Aorta (tissue), 5 donors: Measurements from ENCODE around the gene CCDC117. TPM values are rescaled to one million over a fixed set of nuclear protein-coding genes. Genes with fewer than 3 reads are reported as not detected.

Source experiments
- ATAC-seq: fragments of 200-7000 bp; cut with Tn5 transposase; one replicate; pipeline ENCODE4 v1.9.1; 2022; ENCODE audit warnings: moderate library complexity; ENCODE audit not compliant: low FRiP score
- DNase-seq, 2 donors: peaks; one replicate each; pipeline ENCODE4 v3.0.0-alpha.2; 2020
- H3K27ac ChIP-seq, 2 donors: one replicate each; pipeline ENCODE4 v1.5.1; 2013; ENCODE audit warnings: low read length in 2 of 2, mild to moderate bottlenecking in 2 of 2, moderate library complexity in 2 of 2, control low read depth in 1 of 2, inconsistent platforms in 1 of 2, low read depth in 1 of 2
- H3K27me3 ChIP-seq, 2 donors: one replicate each; pipeline ENCODE4 v1.6.1; 2013; ENCODE audit warnings: control low read depth in 1 of 2, low read length in 1 of 2, mild to moderate bottlenecking in 1 of 2, moderate library complexity in 1 of 2; ENCODE audit not compliant: insufficient read depth in 2 of 2, control insufficient read depth in 1 of 2
- H3K36me3 ChIP-seq, 2 donors: one replicate each; pipeline ENCODE4 v1.6.1; 2013; ENCODE audit warnings: control low read depth in 1 of 2, low read length in 1 of 2, mild to moderate bottlenecking in 1 of 2; ENCODE audit not compliant: insufficient read depth in 2 of 2, control insufficient read depth in 1 of 2
- H3K4me1 ChIP-seq, 2 donors: one replicate each; pipeline ENCODE4 v1.6.1; 2013; ENCODE audit warnings: low read length in 2 of 2, control low read depth in 1 of 2, mild to moderate bottlenecking in 1 of 2, moderate library complexity in 1 of 2; ENCODE audit not compliant: insufficient read depth in 2 of 2, control insufficient read depth in 1 of 2
- H3K4me3 ChIP-seq, 2 donors: one replicate each; pipeline ENCODE4 v1.5.1; 2013; ENCODE audit warnings: low read length in 2 of 2, control low read depth in 1 of 2, mild to moderate bottlenecking in 1 of 2
- H3K9me3 ChIP-seq: one replicate; pipeline ENCODE4 v1.6.1; 2013; ENCODE audit warnings: mild to moderate bottlenecking, low read length; ENCODE audit not compliant: control insufficient read depth
- WGBS, 2 donors: extraction: QIAGEN DNeasy Blood & Tissue Kit; methylation state at CpG; one replicate each; pipeline ENCODE4 v1.1.7; 2013; 5-methylcytosine and 5-hydroxymethylcytosine counted together
- intact Hi-C, 2 donors: fragments of 100-400 bp; cut with DNase I; formaldehyde crosslinking; loops; one replicate each; pipeline versions ENCODE4 v1.14.2 to v1.15.0; 2022
- long read RNA-seq, 2 donors: library from polyadenylated mRNA; unstranded; transcript quantifications; one replicate each; pipeline ENCODE4 v2.0.0, GENCODE V29; 2020 to 2021
- polyA plus RNA-seq, 2 donors: library from polyadenylated mRNA; stranded (reverse); fragments of 200-250 nt; gene quantifications; one replicate each; pipeline ENCODE4 v1.2.3, GENCODE V29; 2013
- total RNA-seq, 2 donors: library from RNA; stranded (reverse); fragmentation: NEBNext Ultra II Directional; extraction: Animal tissue kit (Norgen Biotek cat#: 25700); gene quantifications; one replicate each; pipeline ENCODE4 v1.2.1, GENCODE V29; 2021
- donor health status: healthy with polysubstance abuse.
- donor health status: Bipolar disorder and iron deficiency.
- donor health status: DM: no; HTN: no; CAD: no.
- donor health status: DM: no; HTN: no; CAD: no.
- donor health status: DM: yes; HTN: yes; CAD: no.

The CCDC117 gene, protein sequence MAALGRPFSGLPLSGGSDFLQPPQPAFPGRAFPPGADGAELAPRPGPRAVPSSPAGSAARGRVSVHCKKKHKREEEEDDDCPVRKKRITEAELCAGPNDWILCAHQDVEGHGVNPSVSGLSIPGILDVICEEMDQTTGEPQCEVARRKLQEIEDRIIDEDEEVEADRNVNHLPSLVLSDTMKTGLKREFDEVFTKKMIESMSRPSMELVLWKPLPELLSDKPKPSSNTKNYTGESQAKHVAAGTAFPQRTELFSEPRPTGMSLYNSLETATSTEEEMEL
- total RNA-seq (10 to 100 TPM; 20.3 to 26.9 TPM), polyA plus RNA-seq (1 to 10 TPM; 6.7 to 9.6 TPM)
- long read RNA-seq, donor 1, transcript CCDC117-201 (5 exons, 3,985 nt), result major isoform, 7 of 13 reads
- long read RNA-seq, donor 1, partial matches to known transcripts, result 3 of 13 reads
- long read RNA-seq, donor 1, other reads (novel, unspliced or antisense), result 3 of 13 reads
- long read RNA-seq, donor 2, transcript CCDC117-201 (5 exons, 3,985 nt), result major isoform, 12 of 15 reads
- long read RNA-seq, donor 2, partial matches to known transcripts, result 1 of 15 reads
- long read RNA-seq, donor 2, other reads (novel, unspliced or antisense), result 2 of 15 reads

DNA sequence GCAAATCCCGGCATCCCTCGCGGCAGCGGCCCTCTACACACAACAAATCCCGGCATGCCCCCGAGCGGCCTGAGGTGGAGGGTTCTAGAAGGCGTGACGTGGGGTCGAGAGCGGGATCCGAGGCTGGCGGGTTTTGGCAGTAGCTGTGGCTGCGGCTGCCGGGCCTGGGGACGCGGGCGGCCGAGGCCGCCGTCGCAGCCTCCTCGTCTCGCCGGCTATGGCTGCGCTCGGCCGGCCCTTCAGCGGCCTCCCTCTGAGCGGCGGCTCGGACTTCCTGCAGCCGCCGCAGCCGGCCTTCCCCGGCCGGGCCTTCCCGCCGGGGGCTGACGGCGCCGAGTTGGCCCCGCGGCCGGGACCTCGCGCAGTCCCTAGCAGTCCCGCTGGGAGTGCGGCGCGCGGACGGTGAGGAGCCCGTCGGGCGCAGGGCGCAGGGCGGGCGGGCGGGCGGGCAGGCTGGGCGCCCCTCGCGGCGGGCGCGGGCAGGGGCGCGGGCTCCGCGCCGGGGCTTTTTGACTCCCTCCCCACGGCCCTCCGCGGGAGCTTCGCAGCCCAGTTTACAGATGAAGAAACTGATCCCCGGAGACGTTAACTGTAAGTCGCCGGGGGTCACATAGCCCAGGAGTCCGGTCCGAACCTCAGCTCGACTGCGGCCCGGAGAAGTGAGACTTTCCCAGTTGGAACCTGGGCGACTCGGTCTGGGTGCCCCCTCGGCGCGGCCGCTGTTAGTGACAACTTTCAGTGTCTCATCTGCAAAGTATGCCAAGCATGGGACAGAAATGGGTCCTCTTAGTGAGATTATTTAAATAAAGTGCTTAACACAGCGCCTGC, at the start of gene CCDC117:
CCDC117 (plus strand) TSS at position 63 of the 828 bp plus-strand sequence; CDS start at position 218, 155 bp downstream.
- Histone ChIP-seq H3K9me3 (no peaks in the 10 kb centered on the region), H3K27me3 (no peaks in the 10 kb centered on the region), H3K27ac (peak within 1 kb of the TSS; percentile 91 to 97), H3K4me3 (peak within 1 kb of the TSS; percentile 84 to 99), H3K36me3 (no peaks in the 10 kb centered on the region), H3K4me1 (peaks cover 0 to 1% of the 10 kb centered on the region in 2 donors)
- intact Hi-C loops, result loop anchor here in 1 of 2 donors (2.0 kb wide), 1 partner anchor 28 kb away; the partner anchor contains the start of gene XBP1
- peak; percentile 97 for ATAC-seq
- DNase-seq, result peak; percentile 98
- WGBS, 2 donors, result 0% methylated on average over 58 to 92 of the region's 92 CpGs

DNA sequence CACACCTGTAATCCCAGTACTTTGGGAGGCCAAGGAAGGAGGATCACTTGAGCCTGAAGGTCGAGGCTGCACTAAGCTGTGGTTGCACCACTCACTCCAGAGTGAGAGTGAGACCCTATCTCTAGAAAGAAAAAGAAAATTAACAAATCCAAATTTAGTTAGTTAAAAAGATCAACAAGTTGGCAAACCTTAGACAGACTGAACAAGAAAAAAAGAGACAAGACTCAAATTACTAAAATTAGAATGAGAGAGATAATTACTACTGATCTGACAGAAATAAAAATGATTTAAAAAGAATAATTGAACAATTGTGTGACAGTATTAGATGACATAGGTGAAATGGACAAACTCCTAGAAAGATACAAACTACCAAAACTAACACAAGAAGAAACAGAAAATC, 44.5 kb upstream of the CCDC117 start:
- 96 to 100% methylated on average over 1 of the region's 1 CpG for WGBS, 2 donors
- H3K4me1 ChIP-seq, result no peaks in the 10 kb centered on the region
- DNase-seq, result no peak
- no peaks in the 10 kb centered on the region for H3K9me3 ChIP-seq
- no peak for ATAC-seq
- no peaks in the 10 kb centered on the region for H3K27me3 ChIP-seq
- no peak overlapping the region for H3K27ac ChIP-seq
- no peak overlapping the region for H3K4me3 ChIP-seq
- no peaks in the 10 kb centered on the region for H3K36me3 ChIP-seq
- intact Hi-C loops, result no loop called here

DNA sequence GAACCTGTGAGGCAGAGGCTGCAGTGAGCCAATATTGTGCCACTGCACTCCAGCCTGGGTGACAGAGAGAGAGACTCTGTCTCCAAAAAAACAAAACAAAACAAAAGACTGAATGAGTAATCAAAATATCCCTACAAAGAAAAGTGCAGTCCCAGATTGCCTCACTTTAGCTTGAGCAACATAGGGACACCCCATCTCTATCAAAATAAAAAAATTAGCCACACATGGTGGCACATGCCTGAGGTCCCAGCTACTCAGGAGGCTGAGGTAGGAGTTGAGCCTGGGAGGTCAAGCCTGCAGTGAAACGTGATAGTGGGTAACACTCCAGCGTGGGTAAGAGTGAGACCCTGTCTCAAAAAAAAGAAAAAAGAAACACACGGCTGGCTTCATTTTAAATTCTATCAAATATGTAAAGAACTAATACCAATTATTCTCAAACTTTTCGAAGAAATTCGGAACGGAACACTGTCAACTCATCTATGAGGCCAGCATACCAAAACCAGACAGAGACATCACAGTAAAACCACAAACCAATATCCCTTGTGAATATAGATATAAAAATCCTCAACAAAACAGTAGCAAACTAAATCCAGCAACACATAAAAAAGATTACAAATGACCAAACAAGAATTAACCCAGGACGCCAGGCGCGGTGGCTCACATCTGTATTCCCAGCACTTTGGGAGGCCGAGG, 43.7 kb upstream of the CCDC117 start:
- H3K4me3 ChIP-seq, result no peak overlapping the region
- WGBS, 2 donors, result 94 to 95% methylated on average over 10 of the region's 10 CpGs
- ATAC-seq, result no peak

DNA sequence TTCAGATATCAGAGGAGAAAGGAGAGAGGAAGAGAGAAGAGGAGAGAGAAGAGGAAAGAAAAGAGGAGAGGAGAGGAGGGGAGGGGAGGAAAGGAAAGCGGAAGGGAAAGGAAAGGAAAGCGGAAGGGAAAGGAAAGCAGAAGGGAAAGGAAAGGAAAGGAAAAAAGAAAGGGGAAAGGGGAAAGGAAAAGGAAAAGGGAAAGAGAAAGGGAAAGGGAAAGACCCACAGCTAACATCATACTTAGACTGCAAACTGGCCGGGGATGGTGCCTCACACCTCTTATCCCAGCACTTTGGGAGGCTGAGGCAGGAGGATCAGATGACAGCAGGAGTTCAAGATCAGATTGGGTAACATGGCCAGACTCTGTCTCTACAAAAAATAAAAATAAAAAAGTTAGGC, 42.3 kb upstream of the CCDC117 start:
- ATAC-seq (no peak), DNase-seq (no peak)
- 84 to 90% methylated on average over 3 of the region's 3 CpGs for WGBS, 2 donors
- no peaks in the 10 kb centered on the region for H3K4me1 ChIP-seq
- no peaks in the 10 kb centered on the region for H3K27me3 ChIP-seq
- intact Hi-C loops, result no loop called here
- no peak overlapping the region for H3K27ac ChIP-seq
- H3K9me3 ChIP-seq, result no peaks in the 10 kb centered on the region
- H3K36me3 ChIP-seq, result no peaks in the 10 kb centered on the region
- H3K4me3 ChIP-seq, result no peak overlapping the region

More for the DNA sequence above, 43.7 kb upstream of the CCDC117 start:
- DNase-seq, result no peak
- H3K27me3 ChIP-seq, result no peaks in the 10 kb centered on the region
- no peaks in the 10 kb centered on the region for H3K4me1 ChIP-seq
- no peak overlapping the region for H3K27ac ChIP-seq
- no peaks in the 10 kb centered on the region for H3K9me3 ChIP-seq
- no peaks in the 10 kb centered on the region for H3K36me3 ChIP-seq
- intact Hi-C loops, result no loop called here

DNA sequence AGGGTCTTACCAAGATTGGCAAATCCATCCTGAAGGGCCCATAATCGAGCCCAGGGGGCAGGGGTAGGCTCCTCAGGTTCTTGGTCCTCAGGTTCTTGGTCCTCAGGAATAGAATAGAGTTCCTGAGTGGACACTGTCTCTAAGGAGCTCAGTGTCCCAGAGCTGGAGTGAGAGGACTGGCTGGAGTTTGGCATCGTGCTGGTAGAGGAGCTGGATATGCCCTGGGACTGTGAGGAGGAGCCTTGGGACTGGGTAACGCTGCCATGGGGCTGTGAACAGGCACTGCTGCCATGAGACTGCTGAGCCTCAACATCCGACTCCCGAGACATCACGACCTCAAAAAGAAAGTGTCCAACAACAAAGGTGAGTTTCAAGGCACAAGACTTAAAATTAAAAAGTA, 38.1 kb upstream of the CCDC117 start:
- DNase-seq (no peak), ATAC-seq (no peak)
- H3K27ac ChIP-seq, result no peak overlapping the region
- no peaks in the 10 kb centered on the region for H3K27me3 ChIP-seq
- no peaks in the 10 kb centered on the region for H3K4me1 ChIP-seq
- H3K36me3 ChIP-seq, result no peaks in the 10 kb centered on the region
- H3K4me3 ChIP-seq, result no peak overlapping the region
- intact Hi-C loops, result no loop called here
- 89 to 92% methylated on average over 6 of the region's 6 CpGs for WGBS, 2 donors
- no peaks in the 10 kb centered on the region for H3K9me3 ChIP-seq

DNA sequence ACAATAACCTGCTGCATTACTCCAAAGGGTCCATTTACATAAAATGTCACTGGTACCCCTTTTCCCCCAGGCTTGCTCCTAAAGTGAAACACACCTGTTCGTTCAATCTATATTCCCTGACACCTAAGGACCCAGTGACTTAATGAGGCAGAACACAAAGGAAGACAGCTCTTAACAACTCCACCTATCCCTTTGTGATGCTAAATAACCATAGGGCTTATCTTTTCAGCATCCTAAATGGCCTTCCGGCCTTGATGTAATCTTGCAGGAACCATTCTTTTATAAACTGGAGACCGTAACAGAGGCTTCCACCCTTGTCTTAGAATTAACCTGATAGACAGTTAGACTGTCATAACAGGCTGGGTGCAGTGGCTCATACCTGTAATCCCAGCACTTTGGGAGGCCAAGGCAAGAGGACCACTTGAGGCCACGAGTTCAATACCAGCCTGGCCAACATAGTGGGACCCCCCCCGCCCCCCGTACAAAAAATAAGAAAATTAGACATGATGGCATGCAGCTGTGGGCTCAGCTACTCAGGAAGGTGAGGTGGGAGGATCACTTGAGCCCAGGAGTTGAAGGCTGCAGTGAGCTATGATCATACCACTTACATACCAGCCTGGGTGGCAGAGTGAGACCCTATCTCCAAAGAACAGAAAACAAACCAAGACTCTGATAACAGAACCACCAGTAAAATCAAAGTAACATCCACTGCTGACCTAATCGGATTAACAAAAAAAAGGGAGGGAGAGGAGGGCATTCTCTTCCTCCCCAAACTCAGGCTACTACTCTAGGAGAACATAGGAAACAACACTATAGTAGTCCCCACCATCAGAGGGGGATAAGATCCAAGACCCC, 36.0 kb upstream of the CCDC117 start:
- WGBS, 2 donors, result 86 to 87% methylated on average over 7 of the region's 7 CpGs
- no peak for DNase-seq
- intact Hi-C loops, result no loop called here

DNA sequence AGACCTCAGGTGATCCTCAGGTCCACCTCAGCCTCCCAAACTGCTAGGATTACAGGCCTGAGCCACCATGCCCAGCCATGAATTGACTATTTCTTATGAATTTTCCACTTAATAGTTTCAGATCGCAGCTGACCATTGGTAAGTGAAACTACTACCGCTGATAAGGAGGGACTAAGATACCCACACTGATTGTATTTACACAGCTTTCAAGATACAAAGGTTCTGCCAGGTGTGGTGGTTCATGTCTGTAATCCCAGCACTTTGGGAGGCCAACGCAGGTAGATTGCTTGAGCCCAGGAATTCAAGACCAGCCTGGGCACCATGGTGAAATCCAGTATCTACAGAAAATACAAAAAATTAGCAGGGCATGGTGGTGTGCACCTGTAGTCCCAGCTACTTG, 34.8 kb upstream of the CCDC117 start:
- no peak overlapping the region for H3K4me3 ChIP-seq
- intact Hi-C loops, result no loop called here
- no peaks in the 10 kb centered on the region for H3K36me3 ChIP-seq
- H3K27me3 ChIP-seq, result no peaks in the 10 kb centered on the region
- no peaks in the 10 kb centered on the region for H3K9me3 ChIP-seq
- no peak for ATAC-seq
- no peak for DNase-seq
- WGBS, 2 donors, result 95 to 97% methylated on average over 3 of the region's 3 CpGs
- no peak overlapping the region for H3K27ac ChIP-seq
- no peaks in the 10 kb centered on the region for H3K4me1 ChIP-seq

More for the DNA sequence above, 36.0 kb upstream of the CCDC117 start:
- no peak for ATAC-seq
- H3K27me3 ChIP-seq, result no peaks in the 10 kb centered on the region
- no peak overlapping the region for H3K27ac ChIP-seq
- no peaks in the 10 kb centered on the region for H3K9me3 ChIP-seq
- H3K36me3 ChIP-seq, result no peaks in the 10 kb centered on the region
- no peak overlapping the region for H3K4me3 ChIP-seq
- H3K4me1 ChIP-seq, result no peaks in the 10 kb centered on the region
